ENCODE data around the gene BBC3.

Gene BBC3

DNA sequence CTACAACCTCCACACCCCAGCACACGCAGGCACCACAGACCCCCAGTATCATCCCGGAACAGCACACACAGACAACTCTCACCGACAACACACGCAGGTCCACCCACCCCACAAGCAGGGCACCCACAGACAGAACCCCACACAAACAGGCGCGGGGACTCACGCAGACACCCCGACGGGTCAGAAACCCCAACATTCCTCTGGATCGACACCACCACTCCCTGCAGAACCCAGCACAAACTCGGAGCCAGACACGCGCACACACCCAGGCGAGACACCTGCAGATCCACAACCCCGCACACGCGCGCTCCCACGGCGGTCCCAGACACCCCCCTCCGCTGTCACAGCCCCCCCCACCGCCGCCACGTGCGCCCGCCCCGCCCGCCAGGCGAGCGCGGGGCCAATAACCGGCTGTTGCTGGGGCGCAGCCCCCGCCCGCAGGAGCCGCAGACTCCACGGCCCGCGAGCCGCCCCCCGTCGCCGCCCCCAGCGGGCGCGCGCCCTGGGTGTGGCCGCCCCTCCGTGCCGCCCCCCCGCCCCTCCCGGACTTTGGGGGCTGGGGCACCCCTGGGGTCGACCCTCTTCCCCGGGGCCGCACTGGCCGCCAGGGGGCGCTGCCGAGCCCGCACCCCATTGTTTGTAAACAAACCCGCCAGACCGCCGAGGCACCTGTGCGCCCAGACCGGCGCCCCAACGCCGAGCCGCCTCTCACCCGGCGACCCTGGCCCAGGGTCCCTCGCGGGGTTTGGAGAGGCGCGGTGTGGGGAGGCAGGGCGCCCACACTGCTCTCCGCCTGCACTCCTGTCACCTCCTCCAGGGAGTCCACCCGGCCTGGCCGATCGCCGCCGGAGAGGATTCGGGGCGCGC is 712 bp downstream of the BBC3 start:
- DNase-seq, result peak; percentile 79

DNA sequence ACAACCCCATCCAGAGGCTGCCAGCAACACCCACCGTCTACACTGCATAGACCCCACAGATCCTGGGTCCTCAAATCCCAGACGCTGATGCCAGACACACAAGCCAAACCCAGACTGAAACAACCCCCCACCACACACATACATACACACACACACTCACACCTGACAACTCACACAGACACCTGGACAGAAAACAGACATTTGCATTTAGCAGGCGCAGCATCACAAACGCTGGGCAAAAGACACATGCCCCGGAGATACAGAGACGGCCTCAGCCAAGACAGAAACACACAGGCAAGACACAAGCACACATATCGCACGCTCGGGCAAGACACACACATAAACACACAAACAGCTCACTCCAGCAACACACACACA is 1.3 kb downstream of the BBC3 start:
- DNase-seq, result peak; percentile 16

DNA sequence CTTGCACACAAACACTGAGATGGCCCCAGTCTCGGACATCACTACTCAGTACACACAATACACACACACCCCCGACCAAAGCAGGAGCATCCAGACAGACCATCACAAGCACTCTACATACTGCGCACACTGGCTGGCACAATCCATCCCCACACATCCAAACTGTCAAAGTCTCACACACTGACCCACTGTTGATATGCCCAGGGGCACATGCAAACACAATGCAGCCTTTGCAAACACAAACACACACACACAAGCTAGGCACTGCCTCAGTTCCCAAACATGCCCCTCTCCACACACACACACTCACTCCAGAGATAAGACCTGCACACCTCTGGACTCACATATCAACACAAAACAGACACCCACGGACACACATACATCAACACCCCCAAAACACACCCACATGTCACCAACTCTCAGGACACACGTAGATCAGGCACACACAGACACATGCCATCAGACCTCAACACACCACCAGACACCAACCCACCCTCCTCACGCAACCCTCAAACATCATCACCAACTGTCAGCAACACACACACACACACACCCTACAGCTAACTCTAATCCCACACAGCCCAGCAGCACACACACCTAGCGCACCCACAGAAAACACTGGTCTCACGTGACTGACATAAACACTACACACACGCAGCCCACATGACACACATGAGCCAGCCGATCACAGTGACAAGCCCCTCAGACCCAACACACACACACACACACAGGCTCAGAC is 1.9 kb downstream of the BBC3 start:
- peak; percentile 22 for DNase-seq

DNA sequence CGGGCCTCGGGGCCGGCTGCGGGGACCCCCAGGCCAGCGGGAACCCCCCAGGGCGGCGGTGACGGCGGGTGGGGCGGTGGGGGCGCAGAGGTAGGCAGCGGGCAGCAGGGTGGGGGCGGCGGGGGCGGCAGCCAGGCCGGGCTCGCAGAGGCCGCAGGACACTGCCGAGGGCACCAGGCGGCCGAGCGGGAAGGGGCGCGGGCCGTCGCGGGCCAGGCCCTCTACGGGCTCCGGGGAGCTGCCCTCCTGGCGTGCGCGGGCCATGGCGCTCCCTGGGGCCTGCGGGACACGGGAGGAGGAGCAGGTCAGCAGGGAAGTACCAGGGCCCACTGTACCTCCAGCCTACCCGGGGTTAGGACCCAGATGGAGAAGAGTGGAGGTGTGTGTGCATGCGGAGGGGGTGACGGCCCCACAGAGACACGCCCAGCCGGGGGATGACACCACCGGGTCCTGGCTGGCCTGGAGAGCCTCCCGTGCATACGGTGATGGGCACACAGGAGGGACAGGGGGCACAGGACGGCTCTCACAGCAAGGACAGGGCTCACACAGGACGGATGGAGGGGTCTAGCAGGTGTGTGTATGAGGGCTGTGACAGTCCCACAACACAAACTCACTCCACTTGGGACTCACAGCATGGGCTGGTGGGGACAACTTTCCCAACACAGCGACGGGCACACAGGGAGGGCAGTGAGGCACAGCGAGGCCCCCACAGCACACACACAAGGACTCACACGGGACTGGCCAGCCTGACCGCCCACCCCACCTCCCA is 2.6 kb downstream of the BBC3 start:
- DNase-seq, result peak; percentile 49

DNA sequence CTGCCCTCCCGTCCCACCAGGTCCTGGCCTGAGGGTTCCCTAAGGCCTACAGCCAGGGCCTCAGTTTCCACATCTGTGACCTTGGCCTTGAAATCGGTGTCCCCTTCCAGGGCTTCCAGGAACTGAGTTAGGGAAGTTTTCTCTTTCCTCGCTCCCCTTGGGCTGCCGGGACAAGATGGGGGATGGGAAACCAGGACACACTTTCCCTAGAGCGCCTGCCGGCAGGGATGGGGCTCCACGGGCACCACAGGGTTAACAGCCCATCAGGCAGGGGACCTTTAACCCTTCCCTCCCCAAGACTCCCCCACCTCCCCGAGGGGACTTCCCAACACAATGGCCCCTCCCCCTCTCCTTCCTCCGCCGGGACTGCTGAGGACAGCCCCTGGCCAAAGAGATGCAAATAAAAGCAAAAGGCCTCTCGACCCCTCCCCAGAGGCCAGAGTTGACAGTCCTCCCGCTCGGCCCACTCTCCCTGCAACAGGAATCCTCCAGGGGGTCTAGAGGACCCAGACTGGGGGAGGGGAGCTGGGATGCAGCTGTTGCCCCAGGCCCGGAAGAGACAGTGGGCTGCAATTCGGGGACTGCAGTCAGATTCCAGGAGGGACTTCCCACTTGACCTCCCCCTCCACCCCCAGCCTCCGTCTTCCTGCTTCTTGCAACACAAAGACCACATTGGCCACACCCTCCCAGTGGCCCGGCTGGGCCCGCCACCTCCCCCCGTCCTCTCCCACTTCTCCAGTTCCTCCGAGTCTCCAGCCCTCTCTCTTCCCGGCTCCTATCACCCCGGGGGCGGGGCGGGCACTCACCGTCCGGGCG is 3.4 kb downstream of the BBC3 start:
- DNase-seq, result peak; percentile 44

DNA sequence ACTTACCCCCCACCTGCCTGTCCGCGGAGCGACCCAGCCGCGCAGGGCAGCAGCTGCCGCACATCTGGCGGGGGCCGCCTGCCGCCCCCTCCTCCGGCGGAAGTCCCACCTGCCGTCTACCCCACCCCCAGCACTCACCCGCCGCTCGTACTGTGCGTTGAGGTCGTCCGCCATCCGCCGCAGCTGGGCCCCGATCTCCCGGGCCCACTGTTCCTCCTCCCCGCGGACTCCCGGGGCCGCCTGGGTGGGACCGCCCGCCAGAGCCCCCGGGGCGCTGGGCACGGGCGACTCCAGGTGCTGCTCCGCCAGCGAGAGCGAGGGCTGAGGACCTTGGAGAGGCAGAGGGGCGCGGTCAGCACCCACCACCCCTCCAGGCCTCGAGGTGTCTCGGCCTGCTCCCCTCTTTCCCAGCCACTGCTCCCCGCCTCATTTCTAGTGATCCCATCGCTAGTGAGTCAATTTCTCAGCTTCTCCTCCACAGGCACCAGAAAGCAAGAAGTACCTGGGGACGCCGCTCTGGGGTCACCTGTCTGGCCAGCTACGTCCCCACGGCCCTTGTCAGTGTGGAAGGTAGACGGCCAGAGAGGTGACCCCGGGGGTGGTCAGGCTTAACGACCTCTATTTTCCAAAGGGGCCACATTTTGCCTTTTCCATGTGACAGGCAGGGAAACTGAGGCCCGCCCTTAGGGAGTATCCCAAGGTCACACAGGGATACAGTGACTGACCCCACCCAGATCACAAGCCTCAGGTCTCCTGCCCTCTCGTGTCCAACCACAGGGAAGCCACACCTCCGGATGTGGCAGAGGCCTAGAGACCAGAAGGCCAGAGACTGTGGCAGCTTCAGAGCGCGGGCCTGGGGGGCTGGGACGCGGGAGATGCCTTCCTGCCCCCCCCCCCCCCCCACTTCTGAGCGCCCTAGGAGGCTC is 4.3 kb downstream of the BBC3 start:
- peak; percentile 27 for DNase-seq

DNA sequence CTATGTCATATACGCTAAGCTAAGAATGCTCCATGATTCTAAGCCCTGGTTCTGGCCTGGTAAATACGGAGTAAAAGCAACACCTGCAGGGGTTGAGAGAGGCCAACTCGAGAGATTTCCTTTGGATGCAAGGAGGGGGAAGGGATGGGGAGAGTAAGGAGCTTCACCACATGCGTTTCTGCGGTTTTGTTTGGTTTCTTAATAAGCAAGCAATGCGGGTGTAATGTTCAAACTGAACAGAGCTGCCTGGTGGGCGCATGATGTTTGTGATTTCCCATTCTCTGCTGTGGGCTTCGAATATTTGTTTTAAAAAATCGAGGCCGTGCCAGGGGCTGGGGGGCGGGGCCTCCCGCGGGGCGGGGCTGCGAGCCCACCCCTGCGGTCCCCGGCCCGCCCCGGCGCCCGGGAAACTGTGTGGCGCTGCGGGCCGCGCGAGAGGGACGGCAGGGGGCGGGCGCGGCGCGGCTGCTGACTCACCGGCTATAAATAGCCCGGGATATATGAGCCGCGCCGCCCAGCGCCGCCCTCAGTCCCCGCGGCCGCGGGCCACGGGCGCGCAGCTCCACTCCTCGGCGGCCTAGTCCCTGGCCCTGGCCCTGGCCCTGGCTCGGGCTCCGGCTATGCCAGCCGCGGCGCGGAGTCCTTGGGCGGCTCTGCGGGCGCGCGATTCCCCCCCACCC is 5.1 kb downstream of the BBC3 start:
- DNase-seq, result peak; percentile 85

DNA sequence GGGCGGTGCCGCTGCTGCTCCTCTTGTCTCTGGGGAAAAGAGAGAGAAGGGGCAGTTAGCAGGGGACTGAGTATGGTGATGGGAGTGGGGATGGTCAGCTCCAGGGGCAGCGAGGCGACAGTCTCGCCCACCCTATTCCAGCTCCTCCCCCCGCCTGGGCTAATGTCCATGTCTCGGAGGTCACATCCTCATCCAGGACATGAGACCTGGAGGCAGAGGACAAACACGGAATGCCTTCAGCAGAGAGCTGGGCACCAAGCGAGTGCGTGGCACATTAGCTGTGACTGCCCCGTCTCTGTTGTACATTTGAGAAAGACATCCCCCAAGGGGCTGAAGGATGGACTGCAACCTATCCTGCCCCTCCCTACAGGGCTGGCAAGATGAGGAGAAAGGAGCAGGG is 9.1 kb downstream of the BBC3 start:
- DNase-seq, result no peak

DNA sequence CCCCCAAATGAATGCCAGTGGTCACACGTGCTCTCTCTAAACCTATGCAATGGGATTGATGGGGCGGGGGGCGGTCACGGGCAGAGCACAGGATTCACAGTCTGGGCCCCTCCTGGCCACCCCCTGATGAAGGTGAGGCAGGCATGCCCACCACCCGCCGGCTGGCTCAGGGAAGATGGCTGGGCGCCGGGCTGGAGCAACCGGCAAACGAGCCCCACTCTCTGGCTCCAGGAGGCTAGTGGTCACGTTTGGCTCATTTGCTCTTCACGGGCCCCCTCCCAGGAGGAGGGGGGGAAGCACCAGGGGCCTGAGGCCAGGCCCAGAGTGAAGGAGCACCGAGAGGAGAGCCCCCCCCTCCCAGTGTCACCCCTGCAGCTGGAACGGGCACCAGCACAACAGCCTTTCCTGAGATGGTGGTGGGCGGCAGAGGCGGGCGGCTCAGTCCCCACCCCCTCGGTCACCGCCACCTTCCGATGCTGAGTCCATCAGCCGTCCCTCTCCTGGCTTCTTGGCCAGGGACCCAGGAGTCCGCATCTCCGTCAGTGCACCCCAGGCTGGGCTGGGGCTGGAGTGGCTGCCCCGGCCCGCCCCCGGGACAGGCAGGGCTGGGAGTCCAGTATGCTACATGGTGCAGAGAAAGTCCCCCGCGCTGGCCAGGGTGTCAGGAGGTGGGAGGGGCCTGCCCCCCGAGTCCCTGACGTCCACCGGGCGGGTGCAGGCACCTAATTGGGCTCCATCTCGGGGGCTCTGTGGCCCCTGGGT is 9.7 kb downstream of the BBC3 start:
- no peak for DNase-seq

DNA sequence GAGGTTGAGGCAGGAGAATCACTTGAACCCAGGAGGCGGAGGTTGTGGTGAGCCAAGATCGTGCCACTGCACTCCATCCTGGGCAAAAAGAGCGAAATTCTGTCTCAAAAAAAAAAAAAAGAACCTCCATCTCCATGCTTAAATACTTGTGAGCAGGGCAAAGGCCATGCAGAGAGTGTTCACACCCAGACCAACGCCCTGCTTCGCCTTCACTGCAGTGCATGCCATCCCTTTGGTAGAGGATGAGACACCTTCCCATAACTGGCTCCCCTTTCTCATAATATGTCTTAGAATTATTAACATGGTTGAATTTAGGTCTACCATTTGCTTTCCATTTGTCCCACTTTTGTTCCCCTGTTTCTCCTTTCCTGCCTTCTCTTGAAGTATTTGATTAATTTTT is 15.4 kb downstream of the BBC3 start:
- DNase-seq, result no peak

DNA sequence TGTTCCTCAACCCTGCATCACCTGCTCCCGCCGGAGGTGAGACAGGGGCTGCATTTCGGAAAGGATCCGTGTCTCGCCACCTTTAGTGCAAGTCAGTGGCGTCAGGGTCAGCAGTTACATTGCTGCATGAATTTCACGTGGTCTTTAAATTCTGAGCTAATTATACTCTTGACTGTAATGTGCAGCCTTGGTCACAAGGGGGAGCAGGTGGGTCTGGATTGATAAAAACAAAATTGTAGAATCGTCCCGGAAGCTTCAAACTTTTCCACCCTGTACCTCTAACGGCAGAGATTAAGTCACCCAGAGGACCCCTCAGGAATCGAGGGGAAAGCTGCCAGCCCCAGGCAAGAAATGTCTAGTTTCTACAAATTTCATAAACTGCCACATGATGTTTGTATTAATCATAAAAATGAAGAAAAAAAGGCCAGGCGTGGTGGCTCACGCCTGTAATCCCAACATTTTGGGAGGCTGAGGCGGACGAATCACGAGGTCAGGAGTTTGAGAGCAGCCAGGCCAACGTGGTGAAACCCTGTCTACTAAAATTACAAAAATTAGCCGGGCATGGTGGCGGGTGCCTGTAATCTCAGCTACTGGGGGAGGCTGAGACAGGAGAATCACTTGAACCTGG is 20.2 kb downstream of the BBC3 start:
- DNase-seq, result peak; percentile 72

DNA sequence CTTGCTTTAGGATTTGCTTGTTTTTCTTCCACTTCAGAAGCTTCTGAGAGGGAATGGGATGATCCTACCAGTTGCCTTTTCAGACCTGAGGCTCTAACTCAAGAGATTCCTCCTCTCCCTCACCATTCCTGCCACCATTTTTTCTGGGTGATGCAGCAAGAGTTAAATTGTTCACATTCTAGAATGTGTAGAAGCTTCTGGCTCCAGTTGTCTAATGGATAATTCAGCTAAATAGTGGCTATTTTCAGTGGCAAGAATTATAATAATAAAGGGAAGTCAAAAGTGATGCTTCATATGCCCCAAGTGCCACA is 20.9 kb downstream of the BBC3 start:
- no peak for DNase-seq

DNA sequence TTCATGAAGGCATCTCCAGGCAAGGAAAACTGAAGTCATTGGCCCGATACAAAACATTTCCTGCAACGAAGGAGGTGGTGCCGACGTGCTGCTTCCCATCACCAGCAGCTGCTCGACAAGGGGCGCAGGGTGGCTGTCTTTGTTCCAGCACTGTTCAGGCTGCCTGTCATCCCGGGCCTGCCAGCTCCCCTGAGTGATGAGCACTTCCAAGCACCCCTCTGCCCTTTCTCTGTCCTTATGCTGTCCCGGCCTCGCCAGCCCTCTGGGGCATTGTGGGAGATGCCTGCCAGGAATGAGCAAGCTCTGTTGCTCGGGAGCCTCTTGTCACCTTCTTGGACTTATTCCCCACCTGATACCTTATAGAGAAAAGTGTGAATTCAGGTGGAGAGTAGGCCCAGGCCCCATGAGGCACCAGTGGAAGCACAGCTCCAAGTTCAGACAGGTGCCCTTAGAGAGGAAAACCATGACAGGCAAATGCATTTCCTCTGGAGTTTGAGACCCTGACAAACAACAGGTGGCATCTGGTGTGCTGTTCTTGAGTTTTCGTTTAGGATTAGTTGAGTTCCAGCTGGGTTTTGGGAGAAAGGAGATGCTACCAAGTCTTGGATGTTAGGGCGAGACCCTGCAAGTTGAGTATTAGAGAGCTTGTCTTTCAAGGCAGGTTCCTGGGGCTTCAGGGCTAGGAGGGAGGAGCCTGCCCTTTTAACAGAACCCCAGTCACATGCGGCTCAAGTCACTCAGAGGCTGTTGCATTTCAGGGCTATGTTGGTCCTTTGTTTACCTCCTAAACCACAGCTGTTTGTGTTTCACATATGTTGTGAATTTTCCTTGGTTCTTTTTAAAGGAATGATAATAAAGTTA is 21.4 kb downstream of the BBC3 start:
- no peak for DNase-seq

DNA sequence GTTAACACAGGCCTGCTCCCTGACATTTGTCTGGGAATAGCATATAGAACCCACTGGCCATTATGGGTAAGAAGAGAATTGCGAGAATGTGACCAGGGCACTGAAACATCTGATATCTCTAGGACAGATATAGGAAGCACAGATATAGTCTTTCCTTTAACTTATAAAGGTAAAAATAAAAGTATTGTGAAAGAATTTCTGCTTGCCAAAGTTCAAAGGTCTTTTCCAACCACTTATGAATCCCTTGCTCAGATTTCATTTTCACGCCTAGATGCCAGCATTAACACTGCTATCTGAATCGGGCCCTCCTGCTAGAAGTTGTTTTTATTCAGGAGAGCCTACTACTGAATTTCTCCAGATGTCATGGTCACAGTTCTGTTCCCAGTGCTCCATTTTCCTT is 27.7 kb downstream of the BBC3 start:
- DNase-seq, result no peak

DNA sequence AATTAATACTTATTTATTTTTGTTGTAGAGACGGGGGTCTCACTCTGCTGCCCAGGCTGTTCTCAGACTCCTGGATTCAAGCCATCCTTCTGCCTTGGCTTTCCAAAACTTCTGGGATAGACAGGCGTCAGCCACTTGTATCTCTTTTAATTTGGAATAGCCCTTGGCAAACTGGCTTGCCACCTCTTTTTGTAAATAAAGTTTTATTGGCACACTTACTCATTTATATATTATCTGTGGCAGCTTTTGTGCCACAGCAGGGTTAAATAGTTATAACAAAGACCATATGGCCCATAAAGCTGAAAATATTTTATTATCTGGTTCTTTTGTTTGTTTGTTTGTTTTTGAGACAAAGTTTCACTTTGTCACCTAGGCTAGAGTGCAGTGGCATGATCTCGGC is 30.5 kb downstream of the BBC3 start:
- no peak for DNase-seq

DNA sequence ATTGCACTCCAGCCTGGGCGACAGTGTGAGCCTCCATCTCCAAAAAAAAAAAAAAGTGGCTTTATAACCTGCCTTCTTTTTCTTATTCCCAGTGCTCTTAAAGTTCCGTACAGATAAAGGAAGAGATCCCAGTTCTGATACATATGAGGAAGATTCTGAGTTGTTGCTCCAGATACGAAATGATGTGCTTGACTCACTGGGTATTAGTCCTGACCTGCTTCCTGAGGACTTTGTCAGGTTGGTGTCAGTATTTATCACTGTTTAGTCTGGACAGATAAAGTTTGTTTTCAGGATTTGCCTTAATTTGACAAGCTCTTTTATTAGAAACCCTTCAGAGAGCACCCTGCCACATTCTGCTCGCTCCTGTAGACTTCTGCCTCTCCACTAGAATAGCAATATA is 33.9 kb downstream of the BBC3 start:
- no peak for DNase-seq

DNA sequence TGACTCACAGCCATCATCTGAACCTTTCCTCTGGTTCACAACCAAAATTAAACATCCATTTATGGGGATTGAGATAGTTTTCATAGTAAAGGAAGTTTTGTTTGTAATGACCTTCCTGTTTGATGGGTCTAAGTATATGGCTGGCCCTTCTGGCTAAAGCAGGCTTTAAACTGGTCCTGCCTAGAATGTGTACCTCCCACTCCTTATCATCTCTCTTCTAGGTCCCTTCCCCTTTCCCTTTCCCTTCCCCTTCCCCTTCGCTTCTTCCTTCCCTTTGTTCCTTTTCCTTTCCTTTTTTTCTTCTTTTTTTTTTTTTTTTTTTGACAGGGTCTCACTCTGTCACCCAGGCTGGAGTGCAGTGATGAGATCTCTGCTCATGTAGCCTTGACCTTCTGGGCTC is 35.6 kb downstream of the BBC3 start:
- DNase-seq, result no peak

DNA sequence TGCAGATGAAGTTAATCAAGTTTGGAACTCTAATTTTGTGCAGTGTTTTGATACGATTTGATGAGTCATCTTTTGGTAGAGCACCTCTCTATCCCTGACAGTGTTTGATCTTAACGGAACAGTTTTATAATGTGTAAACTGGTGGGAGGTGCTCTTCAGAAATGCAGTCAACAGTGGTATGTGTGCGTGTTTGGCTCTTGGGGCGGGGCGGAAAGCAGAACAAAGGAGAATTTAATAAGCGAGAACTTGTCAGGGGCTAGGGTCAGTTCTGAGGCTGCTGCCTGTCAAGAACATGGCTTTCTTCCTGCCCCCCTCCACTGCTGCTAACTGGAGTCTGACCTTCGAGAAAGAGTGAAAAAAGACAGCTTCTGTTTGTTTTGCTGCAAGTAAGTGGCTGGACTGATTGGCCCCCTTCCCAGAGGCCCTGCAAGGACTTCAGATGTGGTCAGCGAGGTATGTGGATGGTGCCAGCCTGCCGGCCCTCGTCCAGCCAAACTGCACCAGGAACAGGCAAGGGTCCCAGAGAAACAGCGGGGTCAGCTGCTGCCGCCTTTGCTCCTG is 40.8 kb downstream of the BBC3 start:
- peak; percentile 71 for DNase-seq
